Sciatic nerve (tissue), 2 donors: Measurements from ENCODE around the gene NPSR1. TPM values are rescaled to one million over a fixed set of nuclear protein-coding genes. Genes with fewer than 3 reads are reported as not detected.
"Not testable (repeated sequence)": the region's sequence is repeated elsewhere in the genome, so short reads cannot be mapped to it uniquely, and the experiment has no call there.

Experiments used
- ATAC-seq: fragments of 200-7000 bp; cut with Tn5 transposase; one replicate; pipeline ENCODE4 v1.9.1; 2020; ENCODE audit warnings: mild to moderate bottlenecking, moderate library complexity
- DNase-seq: peaks from one replicate; pipeline ENCODE4 v3.0.0-alpha.2; 2020; ENCODE audit warnings: low spot score
- intact Hi-C: fragments of 100-400 bp; cut with DNase I; formaldehyde crosslinking; loops from one replicate; pipeline ENCODE4 v1.14.2; 2022
- total RNA-seq: library from RNA; stranded (reverse); fragmentation: NEBNext Ultra II Directional; extraction: Animal tissue kit (Norgen Biotek cat#: 25700); gene quantifications from one replicate; pipeline ENCODE4 v1.2.1, GENCODE V29; 2021
- donor health status: DM: no; HTN: no; CAD: no.
- donor health status: DM: no; HTN: no; CAD: no.

The NPSR1 gene, protein sequence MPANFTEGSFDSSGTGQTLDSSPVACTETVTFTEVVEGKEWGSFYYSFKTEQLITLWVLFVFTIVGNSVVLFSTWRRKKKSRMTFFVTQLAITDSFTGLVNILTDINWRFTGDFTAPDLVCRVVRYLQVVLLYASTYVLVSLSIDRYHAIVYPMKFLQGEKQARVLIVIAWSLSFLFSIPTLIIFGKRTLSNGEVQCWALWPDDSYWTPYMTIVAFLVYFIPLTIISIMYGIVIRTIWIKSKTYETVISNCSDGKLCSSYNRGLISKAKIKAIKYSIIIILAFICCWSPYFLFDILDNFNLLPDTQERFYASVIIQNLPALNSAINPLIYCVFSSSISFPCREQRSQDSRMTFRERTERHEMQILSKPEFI
- total RNA-seq, result not detected

DNA sequence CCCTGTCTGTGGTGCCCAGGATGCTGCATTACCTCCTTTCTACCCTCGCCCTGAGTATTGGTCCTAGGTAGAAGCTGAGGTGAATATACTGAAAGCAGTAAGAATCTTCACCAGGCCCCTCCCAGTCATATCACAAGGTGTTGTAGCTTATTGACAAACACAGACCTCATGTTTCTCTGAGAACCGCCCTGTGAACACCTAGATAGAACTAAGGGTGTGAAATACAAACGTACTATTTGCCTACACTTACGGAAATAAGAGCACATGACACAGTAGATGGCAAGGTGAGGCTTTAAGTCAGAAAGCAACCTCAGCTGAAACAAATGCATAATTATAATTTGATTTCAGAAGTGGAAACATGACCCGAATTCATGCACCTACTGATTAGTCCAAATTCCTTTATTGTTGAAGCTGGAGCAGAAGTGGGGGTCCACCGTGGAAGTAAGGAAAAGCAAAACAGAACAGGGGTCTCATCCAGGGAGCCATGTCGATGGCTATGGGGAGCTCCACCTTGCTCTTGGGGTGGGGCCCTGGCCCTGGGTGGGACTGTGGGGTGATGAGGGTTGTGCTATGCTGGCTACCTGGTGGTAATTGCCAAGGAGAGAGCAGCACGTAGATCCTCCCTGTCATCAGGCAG, at the start of gene NPSR1:
TSS of gene NPSR1 (plus strand) at position 587 of the 637 bp plus-strand sequence. CDS start 195 bp downstream, outside the sequence.
- intact Hi-C loops, result no loop called here
- ATAC-seq, result no peak

DNA sequence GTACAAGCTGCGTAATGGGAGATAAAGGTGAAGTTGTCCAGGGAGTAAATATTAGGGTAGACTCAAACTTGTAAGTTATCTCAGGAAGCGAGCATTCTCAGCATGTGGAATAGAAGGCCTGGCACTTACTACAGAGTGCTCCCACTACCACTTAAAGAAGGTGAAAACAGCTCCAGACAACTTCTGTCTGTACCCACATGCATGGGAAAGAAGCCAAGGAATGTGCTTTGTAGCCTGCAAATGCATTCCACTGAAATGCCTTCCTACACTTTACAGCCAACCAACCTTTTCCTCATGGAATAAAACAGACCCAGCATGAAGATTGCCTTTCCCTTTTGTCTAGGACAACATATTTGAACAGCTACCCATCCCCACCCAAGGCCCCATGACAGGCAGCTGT, 45.4 kb upstream of the NPSR1 start:
- ATAC-seq (no peak), DNase-seq (no peak)
- intact Hi-C loops, result no loop called here

More for the DNA sequence above, at the start of gene NPSR1:
- DNase-seq, result no peak

DNA sequence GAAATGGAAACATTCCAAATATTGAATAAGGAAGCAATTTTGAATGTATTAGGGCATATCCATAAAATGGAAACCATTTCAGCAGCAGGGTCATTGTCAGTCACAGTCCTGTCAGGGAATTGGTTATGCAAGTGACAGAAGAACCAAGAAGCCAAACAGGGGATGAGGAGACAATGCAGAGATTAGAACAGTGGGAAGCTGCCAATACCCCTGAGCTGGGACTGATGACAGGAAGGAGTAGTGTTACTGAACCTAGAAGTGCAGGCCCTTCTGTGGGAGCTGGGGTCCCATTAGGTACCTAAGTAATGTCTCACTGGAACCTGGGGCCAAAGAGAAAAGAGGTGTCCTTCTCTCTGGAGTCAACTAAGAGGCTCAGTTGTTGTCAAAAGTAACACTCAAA, 37.6 kb upstream of the NPSR1 start:
- no peak for ATAC-seq
- DNase-seq, result no peak
- intact Hi-C loops, result no loop called here

DNA sequence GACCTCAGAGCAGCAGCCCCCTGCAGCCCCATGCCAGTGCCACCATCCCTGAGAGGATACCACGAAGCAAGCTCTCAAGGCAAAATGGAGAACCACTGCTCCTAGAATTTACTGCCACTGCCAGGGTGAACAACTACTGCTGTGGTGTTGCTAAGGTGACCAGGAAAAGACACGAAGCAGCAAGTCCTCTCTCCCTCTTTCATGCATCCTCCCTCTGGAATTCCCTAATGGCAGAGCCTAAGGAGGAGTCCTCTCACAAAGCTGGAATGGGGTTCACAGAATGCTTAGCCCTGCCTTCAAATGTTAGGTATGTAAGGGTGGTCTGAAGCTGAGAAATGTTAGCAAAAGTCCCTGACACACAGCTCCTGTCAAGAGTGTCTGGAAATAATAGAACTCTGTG, 35.8 kb upstream of the NPSR1 start:
- intact Hi-C loops, result no loop called here
- no peak for DNase-seq
- no peak for ATAC-seq

DNA sequence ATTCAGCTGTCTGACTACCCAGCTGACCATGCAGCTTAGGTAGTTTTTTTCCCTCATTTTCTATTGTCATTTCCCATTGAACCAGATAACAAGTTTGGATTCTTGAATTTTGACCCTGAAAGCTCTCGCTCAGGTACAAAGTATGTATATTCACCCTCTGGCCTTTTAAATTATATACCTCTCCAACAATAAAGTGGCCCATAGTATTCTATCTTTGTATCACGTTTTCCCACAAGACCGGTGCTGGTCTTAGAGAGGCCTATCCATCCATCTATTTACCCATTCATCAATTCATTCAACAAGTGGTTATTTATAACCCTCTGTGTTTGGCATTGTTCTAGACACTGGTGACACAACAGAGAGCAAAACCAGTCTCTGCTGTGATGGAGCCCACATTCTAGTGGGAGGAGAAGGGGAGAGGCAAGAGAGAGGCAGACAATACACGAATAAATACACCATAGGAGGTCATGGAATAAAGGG, 35.2 kb upstream of the NPSR1 start:
- ATAC-seq (no peak), DNase-seq (no peak)
- intact Hi-C loops, result no loop called here

DNA sequence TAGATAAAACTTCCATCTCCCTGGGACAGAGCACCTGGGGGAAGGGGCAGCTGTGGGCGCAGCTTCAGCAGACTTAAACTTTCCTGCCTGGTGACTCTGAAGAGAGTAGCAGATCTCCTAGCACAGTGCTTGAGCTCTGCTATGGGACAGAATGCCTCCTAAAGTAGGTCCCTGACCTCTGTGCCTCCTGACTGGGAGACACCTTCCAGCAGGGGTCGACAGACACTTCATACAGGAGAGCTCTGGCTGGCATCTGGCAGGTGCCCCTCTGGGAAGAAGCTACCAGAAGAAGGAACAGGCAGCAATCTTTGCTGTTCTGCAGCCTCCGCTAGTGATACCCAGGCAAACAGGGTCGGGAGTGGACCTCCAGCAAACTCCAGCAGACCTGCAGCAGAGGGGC, 29.4 kb upstream of the NPSR1 start:
- ATAC-seq, DNase-seq: not testable (repeated sequence)

DNA sequence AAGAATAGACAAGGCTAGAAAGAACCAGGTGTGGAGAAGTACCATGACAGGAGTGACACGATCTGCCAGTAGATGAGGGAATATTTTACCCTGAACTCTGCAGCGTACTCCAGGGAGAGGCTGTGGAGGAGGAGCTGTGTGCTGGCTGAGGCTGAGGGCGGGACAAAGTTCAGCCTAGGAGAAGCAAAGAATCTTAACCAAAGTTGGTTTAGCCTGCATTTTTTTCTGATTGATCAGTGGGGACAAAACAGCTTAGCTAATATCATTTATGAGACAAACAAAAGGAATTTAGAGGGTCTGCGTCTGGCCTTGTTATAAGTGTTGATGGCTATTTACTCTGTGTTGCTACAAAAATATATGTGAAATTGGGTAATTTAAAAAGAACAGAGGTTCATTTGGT, 5.2 kb upstream of the NPSR1 start:
- no peak for ATAC-seq

More for the DNA sequence above, 29.4 kb upstream of the NPSR1 start:
- intact Hi-C loops, result not testable (repeated sequence)

DNA sequence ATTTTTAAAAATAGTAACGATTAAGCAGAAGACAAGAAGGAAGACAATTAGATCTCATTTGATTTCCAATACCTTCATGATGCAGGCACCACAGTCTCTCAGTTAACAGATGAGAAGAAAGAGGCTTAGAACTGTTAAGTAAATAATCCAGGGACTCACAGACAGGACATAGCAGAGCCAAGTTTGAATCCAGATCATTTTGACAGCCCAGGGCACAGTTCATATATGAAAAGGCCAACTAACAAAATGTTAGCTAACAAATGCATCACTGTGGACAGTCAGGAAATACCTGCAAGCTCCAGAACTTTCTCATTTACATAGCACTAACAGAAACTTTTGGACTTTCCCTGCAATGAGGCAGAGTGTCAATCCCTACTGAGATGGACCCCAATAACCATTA, 4.2 kb upstream of the NPSR1 start:
- DNase-seq (no peak), ATAC-seq (no peak)
- intact Hi-C loops, result no loop called here

More for the DNA sequence above, 5.2 kb upstream of the NPSR1 start:
- DNase-seq, result no peak
- intact Hi-C loops, result no loop called here

DNA sequence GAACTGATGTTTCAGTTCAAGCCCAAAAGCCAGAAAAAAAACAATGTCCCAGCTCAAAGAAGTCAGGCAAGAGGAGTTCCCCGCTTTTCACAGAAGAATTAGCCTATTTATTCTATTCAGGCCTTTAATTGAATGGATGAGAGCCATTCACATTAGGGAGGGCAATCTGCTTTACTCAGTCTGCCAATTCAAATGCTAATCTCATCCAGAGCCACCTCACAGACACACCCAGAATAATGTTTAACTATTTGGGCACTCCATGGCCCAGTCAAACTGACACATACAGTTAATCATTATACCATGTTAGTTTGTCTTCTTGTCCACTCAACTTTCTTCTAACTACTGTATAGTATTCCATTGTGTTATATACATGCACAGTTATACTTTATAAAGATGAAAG, 2.6 kb upstream of the NPSR1 start:
- intact Hi-C loops, result no loop called here
- ATAC-seq, result no peak
- no peak for DNase-seq

DNA sequence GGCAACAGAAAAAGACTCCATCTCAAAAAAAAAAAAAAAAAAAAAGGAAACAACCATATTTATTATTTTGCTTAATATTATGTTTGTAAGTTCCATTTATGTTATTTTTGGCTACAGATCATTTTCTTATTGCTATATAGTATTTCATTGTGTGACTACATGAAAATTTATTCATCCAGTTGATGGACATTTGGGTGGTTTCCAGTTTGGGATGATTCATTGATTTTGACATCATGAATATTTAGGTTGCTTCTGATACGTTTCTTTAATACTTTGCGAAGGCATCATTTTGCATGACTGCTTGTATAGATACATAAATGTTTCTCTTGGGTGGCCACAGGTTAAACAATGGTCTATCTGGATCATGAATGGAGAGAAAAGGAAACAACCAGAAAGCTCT, 2.0 kb upstream of the NPSR1 start:
- no peak for DNase-seq
- no peak for ATAC-seq
- intact Hi-C loops, result no loop called here

DNA sequence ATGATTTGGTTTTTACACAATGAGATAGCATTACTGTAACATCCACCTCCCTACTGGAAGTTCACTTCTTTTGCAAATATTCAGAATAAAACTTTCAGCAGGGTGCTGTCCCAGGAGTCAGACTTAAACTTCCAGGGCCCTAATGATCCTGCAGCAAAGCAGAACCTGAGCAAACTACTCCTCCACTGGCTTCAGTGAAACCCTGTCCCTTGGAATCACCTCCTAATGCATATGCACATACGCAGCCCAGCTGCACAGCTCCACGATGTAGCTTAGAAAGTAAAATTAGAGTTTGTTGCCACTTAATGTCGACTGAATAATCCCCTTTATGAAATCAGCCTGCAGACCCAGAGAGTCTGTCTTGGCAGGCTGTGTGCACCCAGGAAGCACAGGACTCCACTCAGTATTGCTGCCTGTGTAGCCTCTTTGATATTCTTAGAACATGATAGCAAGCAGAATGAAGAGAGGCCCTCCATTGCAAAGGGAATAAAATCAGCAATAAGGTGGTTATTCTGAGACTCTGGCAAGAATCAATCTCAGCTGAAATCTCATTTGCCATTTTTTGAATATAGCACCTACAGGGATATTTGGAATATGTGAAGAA, 1.6 kb downstream of the NPSR1 start:
- DNase-seq (no peak), ATAC-seq (no peak)
- intact Hi-C loops, result no loop called here

DNA sequence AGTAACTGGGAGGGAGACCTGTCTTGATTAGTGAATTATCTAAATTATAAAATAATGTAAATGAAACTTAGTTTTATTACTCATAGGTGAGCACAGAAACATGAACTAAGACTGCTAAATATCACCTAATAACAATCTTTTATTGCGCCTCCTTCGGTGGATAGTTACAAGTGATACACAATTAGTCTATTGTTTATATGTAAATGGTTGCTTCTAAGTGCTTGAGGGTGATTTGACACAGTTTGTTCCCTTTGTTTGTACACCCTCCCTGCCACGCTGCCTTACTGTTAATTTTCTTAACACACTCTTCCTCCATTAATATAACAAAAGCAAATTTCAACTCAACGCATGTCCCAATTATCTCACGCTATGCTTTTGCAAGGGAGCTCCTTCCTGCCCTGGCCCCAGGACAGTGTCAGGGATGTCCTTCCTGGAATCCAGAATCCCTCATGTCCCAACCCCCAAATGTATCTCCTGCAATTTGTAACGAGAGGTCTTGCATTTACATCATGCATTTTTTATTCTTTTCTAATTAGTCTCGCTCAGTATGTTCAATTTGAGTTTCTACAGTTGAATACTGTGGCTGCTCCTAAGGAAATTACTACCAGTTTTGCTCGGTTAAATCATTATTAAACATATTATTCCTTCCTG, 4.2 kb downstream of the NPSR1 start:
- intact Hi-C loops, result no loop called here
- no peak for DNase-seq
- no peak for ATAC-seq

DNA sequence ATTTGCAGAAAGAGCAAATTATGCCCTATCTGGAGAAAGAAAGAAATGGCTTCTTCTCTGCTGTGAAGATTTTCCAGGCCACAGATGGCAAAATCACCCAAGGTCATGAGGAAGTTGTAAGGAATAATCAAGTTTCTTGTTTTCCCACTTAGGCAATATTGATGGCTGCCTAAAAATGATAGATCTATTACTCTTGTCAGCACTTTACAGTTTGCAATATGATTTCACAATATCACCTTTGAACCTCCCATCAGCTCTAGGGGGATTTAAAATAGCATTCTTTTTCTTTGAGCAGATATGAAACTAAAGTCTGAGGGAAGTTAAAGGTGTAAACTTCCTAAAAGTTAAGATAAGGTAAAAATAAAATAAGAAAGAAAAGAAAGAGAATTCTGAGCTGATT, 6.7 kb downstream of the NPSR1 start:
- intact Hi-C loops, result no loop called here
- DNase-seq (no peak), ATAC-seq (no peak)

DNA sequence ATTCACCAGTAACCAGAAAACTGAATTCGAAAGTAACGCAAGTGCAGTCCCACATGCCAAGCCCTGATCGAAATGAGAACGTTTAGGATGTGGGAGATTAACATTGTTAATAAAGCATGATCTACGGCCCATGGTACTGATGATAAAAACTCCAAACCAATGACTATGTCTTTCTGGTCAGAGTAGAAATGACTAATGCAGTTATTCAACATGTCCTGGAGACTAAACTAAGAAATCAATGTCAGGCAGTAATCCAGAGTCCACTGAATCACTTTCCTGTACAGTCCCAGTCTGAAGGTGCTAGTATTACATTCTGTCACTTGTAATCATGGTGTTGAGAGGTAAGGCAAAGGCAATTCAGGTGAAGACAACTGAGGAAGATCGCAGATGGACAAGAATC, 14.4 kb downstream of the NPSR1 start:
- DNase-seq (no peak), ATAC-seq (no peak)
- intact Hi-C loops, result no loop called here

DNA sequence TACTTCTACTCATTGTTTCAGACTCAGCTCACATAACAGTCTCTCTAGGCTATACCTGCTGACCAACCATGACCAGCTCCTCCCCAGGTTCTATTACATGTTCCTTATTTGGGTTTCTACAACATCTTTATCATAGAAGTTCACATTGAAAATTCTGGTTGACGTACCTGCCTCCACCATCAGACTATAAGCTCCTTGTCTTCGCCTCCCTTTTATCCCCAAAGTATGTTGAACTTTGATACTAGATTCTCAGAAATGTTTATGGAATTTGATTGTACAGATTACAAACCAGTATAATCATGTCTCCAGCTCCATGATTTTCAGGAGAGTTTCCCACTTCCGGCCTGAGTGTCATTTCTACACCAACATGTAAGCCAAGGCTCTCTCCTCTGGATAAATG, 15.0 kb downstream of the NPSR1 start:
- ATAC-seq, result no peak
- intact Hi-C loops, result no loop called here
- no peak for DNase-seq

DNA sequence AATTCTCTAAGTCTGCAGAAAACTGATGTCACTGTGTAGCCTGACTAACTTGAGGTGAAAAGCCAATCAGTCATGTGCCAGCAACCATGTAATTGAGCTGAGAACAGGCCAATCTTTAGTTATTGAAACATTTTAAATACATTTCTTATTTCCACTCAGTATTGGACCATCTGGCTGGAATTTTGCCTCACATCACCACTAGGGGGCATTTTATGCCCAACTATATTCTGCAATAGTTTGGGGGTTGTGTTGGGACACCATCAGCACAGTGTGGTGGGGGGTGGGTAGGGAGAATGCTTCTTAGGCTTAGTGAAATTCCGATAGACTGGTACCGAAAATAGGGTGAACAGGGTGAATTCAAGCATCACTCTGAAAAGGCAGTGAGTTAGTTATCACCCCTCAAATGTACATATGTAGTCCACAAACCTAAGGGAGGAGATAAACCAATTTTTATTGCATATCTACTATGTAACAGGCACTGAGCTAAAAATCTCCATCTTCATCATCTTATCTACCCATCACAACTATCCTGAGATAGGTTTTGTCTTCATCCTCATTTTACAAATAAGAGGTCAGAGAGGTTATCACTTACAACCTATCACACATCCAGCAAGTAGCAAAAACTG, 17.8 kb downstream of the NPSR1 start:
- no peak for DNase-seq
- intact Hi-C loops, result no loop called here
- no peak for ATAC-seq

DNA sequence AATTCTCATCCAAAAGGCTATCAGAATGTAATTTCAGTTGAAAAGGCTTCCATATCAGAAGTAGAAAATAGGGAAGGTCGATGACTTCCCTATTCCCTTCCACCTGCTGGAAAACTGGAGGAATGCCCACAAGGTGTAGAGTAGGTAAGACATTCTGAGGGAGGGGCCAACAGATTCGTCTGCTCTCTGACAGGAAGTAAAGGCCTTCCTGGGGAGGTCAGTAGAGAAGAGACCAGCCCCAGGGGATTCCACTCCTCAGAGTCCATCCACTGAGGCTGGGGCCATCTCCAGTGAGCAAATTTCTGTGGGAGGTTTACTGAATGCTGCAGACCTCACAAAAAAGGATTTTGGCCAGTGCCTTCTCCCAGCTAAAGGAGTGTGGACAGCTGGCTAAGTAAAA, 19.5 kb downstream of the NPSR1 start:
- intact Hi-C loops, result no loop called here
- ATAC-seq (no peak), DNase-seq (no peak)

DNA sequence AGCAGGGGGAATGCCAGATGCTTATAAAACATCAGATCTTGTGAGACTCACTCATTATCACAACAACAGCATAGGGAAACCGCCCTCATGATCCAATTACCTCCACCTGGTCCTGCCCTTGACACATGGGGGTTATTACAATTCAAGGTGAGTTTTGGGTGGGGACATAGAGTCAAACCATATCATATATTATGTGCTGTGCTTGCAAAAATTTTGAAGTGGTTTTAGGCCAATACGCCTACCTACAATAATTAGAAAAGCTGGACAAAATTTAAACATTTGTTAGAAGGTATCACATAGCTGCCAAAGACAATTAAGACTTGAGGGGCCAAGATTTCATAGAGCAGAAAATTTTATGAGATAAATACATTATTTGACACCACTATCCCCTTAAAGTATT, 29.5 kb downstream of the NPSR1 start:
- intact Hi-C loops, result no loop called here
- ATAC-seq (no peak), DNase-seq (no peak)

DNA sequence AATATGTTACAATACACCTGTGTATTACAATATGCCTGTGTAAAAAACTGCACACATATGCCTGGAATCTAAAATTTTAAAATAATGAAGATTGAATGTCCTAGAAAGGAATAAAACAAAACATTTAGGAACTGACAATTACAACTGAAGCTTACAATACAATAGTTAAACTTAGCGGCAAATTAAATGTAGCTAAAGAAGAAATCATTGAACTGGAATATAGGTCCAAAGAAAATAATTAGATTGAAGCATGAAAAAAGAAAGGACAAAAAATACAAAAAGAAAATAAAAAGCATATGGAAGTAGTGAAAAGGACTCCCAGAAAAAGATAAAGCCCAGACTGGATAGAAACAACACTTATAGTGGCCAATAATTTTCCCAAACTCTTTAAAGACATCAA, 38.4 kb downstream of the NPSR1 start:
- intact Hi-C loops, result no loop called here
- ATAC-seq (no peak), DNase-seq (no peak)
